GM23338 (cell line): ENCODE data around the gene CTF1. TPM values are rescaled to one million over a fixed set of nuclear protein-coding genes. Genes with fewer than 3 reads are reported as not detected.

Experiments used
- ATAC-seq: fragments of 200-7000 bp; cut with Tn5 transposase; 3 replicates; pipeline ENCODE4 v1.9.1; 2020
- DNase-seq: peaks from one replicate; pipeline ENCODE4 v3.0.0-alpha.2; 2015; ENCODE audit warnings: low spot score
- H2AFZ ChIP-seq: fragments of 200-600 bp; sonication (generic); 2 replicates; pipeline ENCODE4 v1.8.0; 2016; ENCODE audit warnings: antibody characterized with exemption, mild to moderate bottlenecking, moderate library complexity
- H3F3A ChIP-seq: fragments of 200-600 bp; sonication (generic); replicated peaks from 2 replicates; pipeline ENCODE4 v1.8.0; 2017; ENCODE audit warnings: antibody characterized with exemption, mixed run types, low read depth
- H3K27ac ChIP-seq: fragments of 200-600 bp; sonication (generic); 2 replicates; pipeline ENCODE4 v1.6.1; 2016; ENCODE audit warnings: low read depth
- H3K27me3 ChIP-seq: fragments of 200-600 bp; sonication (generic); 2 replicates; pipeline ENCODE4 v1.8.0; 2016; ENCODE audit warnings: mild to moderate bottlenecking, mixed run types, moderate library complexity; ENCODE audit not compliant: insufficient read depth
- H3K36me3 ChIP-seq: fragments of 200-600 bp; sonication (generic); 2 replicates; pipeline ENCODE4 v1.8.0; 2016; ENCODE audit warnings: mild to moderate bottlenecking; ENCODE audit not compliant: insufficient read depth
- H3K4me1 ChIP-seq: fragments of 200-600 bp; sonication (generic); 2 replicates; pipeline ENCODE4 v1.8.0; 2016; ENCODE audit warnings: mild to moderate bottlenecking, moderate library complexity; ENCODE audit not compliant: insufficient read depth
- H3K4me2 ChIP-seq: fragments of 200-600 bp; sonication (generic); 2 replicates; pipeline ENCODE4 v1.7.1; 2017; ENCODE audit warnings: mixed run types
- H3K4me3 ChIP-seq: fragments of 200-600 bp; sonication (generic); 2 replicates; pipeline ENCODE4 v1.6.1; 2016; ENCODE audit warnings: mixed run types
- H3K79me2 ChIP-seq: fragments of 200-600 bp; sonication (generic); replicated peaks from 2 replicates; pipeline ENCODE4 v1.8.0; 2017; ENCODE audit warnings: mild to moderate bottlenecking; ENCODE audit not compliant: insufficient read depth
- H3K9me2 ChIP-seq: fragments of 200-600 bp; sonication (generic); 2 replicates; pipeline ENCODE4 v1.8.0; 2017; ENCODE audit not compliant: insufficient read depth
- H4K20me1 ChIP-seq: fragments of 200-600 bp; sonication (generic); replicated peaks from 2 replicates; pipeline ENCODE4 v1.8.0; 2017; ENCODE audit warnings: mild to moderate bottlenecking; ENCODE audit not compliant: insufficient read depth
- H3K27ac Mint-ChIP-seq: 2 replicates; pipeline ENCODE4 v1.8.0; 2020; ENCODE audit warnings: inconsistent platforms, mild to moderate bottlenecking, moderate library complexity, mixed read lengths
- H3K27me3 Mint-ChIP-seq: 3 replicates; pipeline ENCODE4 v1.8.0; 2022; ENCODE audit warnings: low read depth, mild to moderate bottlenecking, moderate library complexity, mixed read lengths, inconsistent platforms; ENCODE audit not compliant: insufficient read depth, poor library complexity
- H3K36me3 Mint-ChIP-seq: 3 replicates; pipeline ENCODE4 v1.8.0; 2021; ENCODE audit warnings: low read depth, mild to moderate bottlenecking, inconsistent platforms, moderate library complexity, mixed read lengths
- H3K4me1 Mint-ChIP-seq: 3 replicates; pipeline ENCODE4 v1.8.0; 2020; ENCODE audit warnings: mild to moderate bottlenecking, inconsistent platforms, mixed read lengths
- H3K4me3 Mint-ChIP-seq: 3 replicates; pipeline ENCODE4 v1.8.0; 2021; ENCODE audit warnings: moderate library complexity, mild to moderate bottlenecking, inconsistent platforms, mixed read lengths
- H3K9me3 Mint-ChIP-seq: 3 replicates; pipeline ENCODE4 v1.8.0; 2020; ENCODE audit warnings: moderate library complexity, mild to moderate bottlenecking, inconsistent platforms, mixed read lengths
- CTCF ChIP-seq, 2 experiments: fragments of 200-600 bp in 1 of 2; sonication (generic) in 1 of 2; conservative IDR thresholded peaks; 2 replicates each; pipeline versions ENCODE4 v1.5.1 to v1.6.1; 2016 to 2017; ENCODE audit warnings: antibody characterized with exemption in 2 of 2, low read depth in 2 of 2, mild to moderate bottlenecking in 2 of 2, moderate library complexity in 1 of 2
- EZH2 ChIP-seq: fragments of 200-600 bp; sonication (generic); IDR thresholded peaks from one replicate; pipeline ENCODE4 v1.8.0; 2017; ENCODE audit warnings: antibody characterized with exemption, mild to moderate bottlenecking, low read depth; ENCODE audit not compliant: unreplicated experiment
- JUNB ChIP-seq: IDR thresholded peaks from one replicate; pipeline ENCODE4 v1.6.1; 2016; ENCODE audit warnings: antibody characterized with exemption; ENCODE audit not compliant: unreplicated experiment
- POLR2AphosphoS5 ChIP-seq: IDR thresholded peaks from 2 replicates; pipeline ENCODE4 v1.6.1; 2016; ENCODE audit warnings: antibody characterized with exemption, low read depth
- ZNF462 ChIP-seq: fragments of 250-450 bp; sonication (Bioruptor Pico); IDR thresholded peaks from 2 replicates; pipeline ENCODE4 v1.5.0; 2020; ENCODE audit warnings: mild to moderate bottlenecking, moderate library complexity
- polyA plus RNA-seq: library from polyadenylated mRNA; unstranded; fragments of >200 nt; fragmentation: Nextera tagmentation; extraction: Ambion mirVana; gene quantifications from 2 replicates; pipeline ENCODE4 v1.2.1, GENCODE V29; 2016
- total RNA-seq: library from RNA; depleted of rRNA; stranded (reverse); fragments of >200 nt; shearing (Covaris generic); gene quantifications from 2 replicates; pipeline ENCODE4 v1.2.3, GENCODE V29; 2014

CTF1 gene
- total and polyA plus RNA-seq, 2 experiments from 2014 or later, result 0.24 to 0.52 TPM

GRCh38 chr16:30892670-30893416, 3.6 kb upstream of the CTF1 start (continued):
- TF ChIP-seq ZNF462 (CRISPR knock-in tag), result no peak
- TF ChIP-seq CTCF (conservative IDR thresholded peaks at IDR 0.05; ENCODE audit: low read depth in 2 of 2), result no peak
- no peak for TF ChIP-seq JUNB

- Histone ChIP-seq H3K79me2 (no peaks in the 10 kb centered on the region), H2AFZ (peak overlapping the region; percentile 83; the same call in 1 of the 2 replicates), H3K4me2 (peak overlapping the region; percentile 94), H3K36me3 (no peaks in the 10 kb centered on the region), H3K27me3 (peaks cover 10% of the 10 kb centered on the region), H3K4me1 (peaks cover 25% of the 10 kb centered on the region), H3F3A (peaks cover 25% of the 10 kb centered on the region), H3K9me2 (no peaks in the 10 kb centered on the region), H4K20me1 (no peaks in the 10 kb centered on the region), H3K4me3 (peak overlapping the region; percentile 76), H3K27ac (no peak overlapping the region)
- H3K9me3 Mint-ChIP-seq, result no peaks in the 10 kb centered on the region
- H3K4me3 Mint-ChIP-seq, result peak overlapping the region; percentile 72
- peaks cover 16% of the 10 kb centered on the region for H3K36me3 Mint-ChIP-seq
- H3K4me1 Mint-ChIP-seq, result peaks cover 26% of the 10 kb centered on the region
- DNase-seq (peak; percentile 71), ATAC-seq (peak; percentile 7)
- H3K27me3 Mint-ChIP-seq, result peaks cover 21% of the 10 kb centered on the region
- no peak overlapping the region for H3K27ac Mint-ChIP-seq
- no peak for TF ChIP-seq POLR2AphosphoS5
- TF ChIP-seq ZNF462 (CRISPR knock-in tag), result no peak
- TF ChIP-seq EZH2, result no peak
Measured at GRCh38 chr16:30893417-30893743, 3.0 kb upstream of the CTF1 start.
